Muscle of leg (tissue), 11 donors: ENCODE measurements around the gene MSX1. TPM values are rescaled to one million over a fixed set of nuclear protein-coding genes. Genes with fewer than 3 reads are reported as not detected.

Source experiments
- DNase-seq: peaks from one replicate; pipeline ENCODE4 v3.0.0; 2013
- H3K27ac ChIP-seq: one replicate; pipeline ENCODE4 v1.5.1; 2013; ENCODE audit warnings: mild to moderate bottlenecking, low read length, control low read depth
- H3K27me3 ChIP-seq: one replicate; pipeline ENCODE4 v1.6.1; 2013; ENCODE audit warnings: low read length; ENCODE audit not compliant: control insufficient read depth, insufficient read depth
- H3K36me3 ChIP-seq: one replicate; pipeline ENCODE4 v1.6.1; 2013; ENCODE audit warnings: low read length; ENCODE audit not compliant: control insufficient read depth, insufficient read depth
- H3K4me1 ChIP-seq: one replicate; pipeline ENCODE4 v1.6.1; 2013; ENCODE audit warnings: low read length; ENCODE audit not compliant: control insufficient read depth, insufficient read depth
- H3K4me3 ChIP-seq: one replicate; pipeline ENCODE4 v1.5.1; 2013; ENCODE audit warnings: low read length, control low read depth
- H3K9me3 ChIP-seq: replicated peaks from 2 replicates; pipeline ENCODE4 v1.6.1; 2013; ENCODE audit warnings: low read depth, low read length; ENCODE audit not compliant: control insufficient read depth
- WGBS: methylation state at CpG from one replicate; pipeline ENCODE4 v1.1.5; 2013; ENCODE audit warnings: missing lambda C conversion rate; ENCODE audit not compliant: insufficient coverage; 5-methylcytosine and 5-hydroxymethylcytosine counted together
- polyA plus RNA-seq, 8 donors: library from polyadenylated mRNA; unstranded; fragments of 120-200 nt; gene quantifications; one replicate each; pipeline versions ENCODE4 v1.2.1 to v1.2.3, GENCODE V29; 2013; ENCODE audit warnings: inconsistent platforms in 1 of 8, low replicate concordance in 1 of 8; ENCODE audit not compliant: insufficient read length in 8 of 8, insufficient read depth in 1 of 8
- total RNA-seq: library from RNA; stranded (reverse); fragments of 120-200 nt; gene quantifications from one replicate; pipeline ENCODE4 v1.2.4, GENCODE V29; 2013

MSX1 gene
- total and polyA plus RNA-seq, 9 donors, result 1.3 to 2.8 (median 1.8) TPM

GRCh38 chr4:4864443-4864939, 5.0 kb downstream of the MSX1 start:
- Histone ChIP-seq H3K9me3 (no peaks in the 10 kb centered on the region), H3K4me3 (no peak overlapping the region), H3K27ac (no peak overlapping the region), H3K4me1 (peaks cover 22% of the 10 kb centered on the region), H3K36me3 (no peaks in the 10 kb centered on the region), H3K27me3 (peaks cover 92% of the 10 kb centered on the region)
- WGBS, result 12% methylated on average over 25 of the region's 25 CpGs
- no peak for DNase-seq

- no peak for DNase-seq
- no peak overlapping the region for H3K27ac ChIP-seq
- H3K4me1 ChIP-seq, result peaks cover 22% of the 10 kb centered on the region
- H3K27me3 ChIP-seq, result peaks cover 97% of the 10 kb centered on the region
- 10% methylated on average over 24 of the region's 43 CpGs for WGBS
- no peak overlapping the region for H3K4me3 ChIP-seq
- no peaks in the 10 kb centered on the region for H3K36me3 ChIP-seq
- H3K9me3 ChIP-seq, result no peaks in the 10 kb centered on the region
Measured at GRCh38 chr4:4864940-4865704, 5.7 kb downstream of the MSX1 start.

- no peaks in the 10 kb centered on the region for H3K9me3 ChIP-seq
- DNase-seq, result no peak
- H3K27me3 ChIP-seq, result peaks cover 97% of the 10 kb centered on the region
- no peaks in the 10 kb centered on the region for H3K36me3 ChIP-seq
- no peak overlapping the region for H3K4me3 ChIP-seq
- H3K27ac ChIP-seq, result no peak overlapping the region
- 2% methylated on average over 35 of the region's 36 CpGs for WGBS
- H3K4me1 ChIP-seq, result peaks cover 17% of the 10 kb centered on the region
Measured at GRCh38 chr4:4865705-4866123, 6.2 kb downstream of the MSX1 start.

GRCh38 chr4:4866124-4866865, 6.8 kb downstream of the MSX1 start:
- Histone ChIP-seq H3K4me1 (peaks cover 11% of the 10 kb centered on the region), H3K27ac (no peak overlapping the region)

GRCh38 chr4:4866866-4867374, 7.5 kb downstream of the MSX1 start:
- 1% methylated on average over 41 of the region's 41 CpGs for WGBS
- peaks cover 97% of the 10 kb centered on the region for H3K27me3 ChIP-seq
- no peak overlapping the region for H3K4me3 ChIP-seq
- no peak for DNase-seq
- H3K27ac ChIP-seq, result no peak overlapping the region
- H3K9me3 ChIP-seq, result no peaks in the 10 kb centered on the region
- H3K36me3 ChIP-seq, result no peaks in the 10 kb centered on the region
- H3K4me1 ChIP-seq, result peaks cover 7% of the 10 kb centered on the region

More at GRCh38 chr4:4866124-4866865, 6.8 kb downstream of the MSX1 start:
- WGBS, result under 1% methylated on average over 41 of the region's 44 CpGs
- H3K4me3 ChIP-seq, result no peak overlapping the region
- no peaks in the 10 kb centered on the region for H3K9me3 ChIP-seq
- DNase-seq, result no peak
- no peaks in the 10 kb centered on the region for H3K36me3 ChIP-seq
- peaks cover 97% of the 10 kb centered on the region for H3K27me3 ChIP-seq

GRCh38 chr4:4867375-4868039, 8.0 kb downstream of the MSX1 start:
- WGBS, result 2% methylated on average over 34 of the region's 36 CpGs
- peak; percentile 52 for DNase-seq
- Histone ChIP-seq H3K4me3 (no peak overlapping the region), H3K27me3 (peaks cover 97% of the 10 kb centered on the region), H3K4me1 (peaks cover 4% of the 10 kb centered on the region), H3K9me3 (no peaks in the 10 kb centered on the region), H3K27ac (no peak overlapping the region), H3K36me3 (no peaks in the 10 kb centered on the region)

GRCh38 chr4:4868040-4868757, 8.7 kb downstream of the MSX1 start:
- Histone ChIP-seq H3K4me1 (peaks cover 4% of the 10 kb centered on the region), H3K36me3 (no peaks in the 10 kb centered on the region), H3K27ac (no peak overlapping the region), H3K27me3 (peaks cover 97% of the 10 kb centered on the region), H3K4me3 (no peak overlapping the region), H3K9me3 (no peaks in the 10 kb centered on the region)
- WGBS, result 12% methylated on average over 11 of the region's 24 CpGs
- DNase-seq, result no peak

GRCh38 chr4:4868758-4869723, 9.6 kb downstream of the MSX1 start:
- no peak overlapping the region for H3K4me3 ChIP-seq
- peaks cover 100% of the 10 kb centered on the region for H3K27me3 ChIP-seq
- peaks cover 4% of the 10 kb centered on the region for H3K4me1 ChIP-seq
- no peaks in the 10 kb centered on the region for H3K9me3 ChIP-seq
- H3K36me3 ChIP-seq, result no peaks in the 10 kb centered on the region
- H3K27ac ChIP-seq, result no peak overlapping the region
- 1% methylated on average over 28 of the region's 37 CpGs for WGBS
- DNase-seq, result no peak
